ENCODE measurements around the gene SMTNL1.

DNA sequence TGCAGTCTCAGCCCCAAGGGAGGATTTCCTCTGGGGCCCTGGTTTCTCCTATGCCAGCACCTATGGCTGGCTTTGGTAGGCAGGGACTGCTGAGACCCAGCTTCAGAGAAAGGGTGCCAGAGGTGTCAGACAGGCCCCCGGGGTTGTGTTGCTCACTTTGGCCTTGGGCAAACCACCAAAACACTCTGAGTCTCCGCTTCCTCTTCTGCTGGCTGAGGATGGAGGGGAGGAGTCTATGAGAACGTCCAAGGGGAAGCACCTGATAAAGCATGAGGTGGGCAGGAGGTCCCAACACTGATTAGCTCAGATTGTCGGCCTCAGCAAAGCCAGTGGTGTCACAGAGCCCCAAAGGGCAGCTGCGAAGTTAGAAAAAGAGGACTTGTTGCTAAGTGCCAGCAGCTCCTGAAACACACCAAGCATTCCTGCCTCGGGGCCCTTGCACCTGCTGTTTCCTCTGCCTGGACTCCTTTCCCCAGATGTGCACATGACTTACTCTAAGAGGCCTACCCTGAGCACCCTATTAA lies 10.5 kb downstream of the SMTNL1 start:
- TF ChIP-seq, protein P1, sequence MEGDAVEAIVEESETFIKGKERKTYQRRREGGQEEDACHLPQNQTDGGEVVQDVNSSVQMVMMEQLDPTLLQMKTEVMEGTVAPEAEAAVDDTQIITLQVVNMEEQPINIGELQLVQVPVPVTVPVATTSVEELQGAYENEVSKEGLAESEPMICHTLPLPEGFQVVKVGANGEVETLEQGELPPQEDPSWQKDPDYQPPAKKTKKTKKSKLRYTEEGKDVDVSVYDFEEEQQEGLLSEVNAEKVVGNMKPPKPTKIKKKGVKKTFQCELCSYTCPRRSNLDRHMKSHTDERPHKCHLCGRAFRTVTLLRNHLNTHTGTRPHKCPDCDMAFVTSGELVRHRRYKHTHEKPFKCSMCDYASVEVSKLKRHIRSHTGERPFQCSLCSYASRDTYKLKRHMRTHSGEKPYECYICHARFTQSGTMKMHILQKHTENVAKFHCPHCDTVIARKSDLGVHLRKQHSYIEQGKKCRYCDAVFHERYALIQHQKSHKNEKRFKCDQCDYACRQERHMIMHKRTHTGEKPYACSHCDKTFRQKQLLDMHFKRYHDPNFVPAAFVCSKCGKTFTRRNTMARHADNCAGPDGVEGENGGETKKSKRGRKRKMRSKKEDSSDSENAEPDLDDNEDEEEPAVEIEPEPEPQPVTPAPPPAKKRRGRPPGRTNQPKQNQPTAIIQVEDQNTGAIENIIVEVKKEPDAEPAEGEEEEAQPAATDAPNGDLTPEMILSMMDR (IDR thresholded peaks at IDR 0.05; ENCODE audit: low read length), result no peak
- TF ChIP-seq EZH2 (optimal IDR thresholded peaks at IDR 0.05; ENCODE audit: low read depth, low read length), result no peak
- no peak for TF ChIP-seq EZH2phosphoT487 (IDR thresholded peaks at IDR 0.05; ENCODE audit: low read length)

Data from MM.1S (cell line).